Ascending aorta (tissue), 2 donors: ENCODE results near the gene RNF8. TPM values are rescaled to one million over a fixed set of nuclear protein-coding genes. Genes with fewer than 3 reads are reported as not detected.

Source experiments
- DNase-seq, 2 donors: peaks; one replicate each; pipeline ENCODE4 v3.0.0-alpha.2; 2019; ENCODE audit warnings: low spot score in 2 of 2
- H3K27ac ChIP-seq, 2 donors: fragments of 200-600 bp; sonication (generic); one replicate each; pipeline ENCODE4 v1.5.1; 2016 to 2017; ENCODE audit warnings: mild to moderate bottlenecking in 1 of 2
- H3K27me3 ChIP-seq: fragments of 200-600 bp; sonication (generic); one replicate; pipeline ENCODE4 v1.5.1; 2017
- H3K36me3 ChIP-seq, 2 donors: fragments of 200-600 bp; sonication (generic); one replicate each; pipeline ENCODE4 v1.5.1; 2016
- H3K4me1 ChIP-seq, 2 donors: fragments of 200-600 bp; sonication (generic); one replicate each; pipeline ENCODE4 v1.5.1; 2016 to 2017; ENCODE audit warnings: mild to moderate bottlenecking in 1 of 2
- H3K4me3 ChIP-seq, 2 donors: fragments of 200-600 bp; sonication (generic); one replicate each; pipeline ENCODE4 v1.5.1; 2016 to 2017; ENCODE audit warnings: mild to moderate bottlenecking in 1 of 2
- H3K9me3 ChIP-seq, 2 donors: fragments of 200-600 bp; sonication (generic); one replicate each; pipeline ENCODE4 v1.5.1; 2016
- CTCF ChIP-seq, 3 experiments: fragments of 200-600 bp in 2 of 3; fragments of 450-650 bp in 1 of 3; sonication (generic) in 2 of 3; IDR thresholded peaks; one replicate each; pipeline ENCODE4 v1.5.1; 2016 to 2019; ENCODE audit warnings: antibody characterized with exemption in 3 of 3, mild to moderate bottlenecking in 1 of 3, moderate library complexity in 1 of 3
- intact Hi-C: fragments of 100-400 bp; cut with DNase I; formaldehyde crosslinking; loops from one replicate; pipeline ENCODE4 v1.15.1; 2023
- total RNA-seq: library from RNA; depleted of rRNA; stranded (reverse); fragments of >200 nt; gene quantifications from one replicate; pipeline ENCODE4 v1.1.0, GENCODE V29; 2016

The RNF8 gene
- total RNA-seq, 1 donor from 2014 or later, result 7.3 TPM

- no peak for TF ChIP-seq CTCF (IDR thresholded peaks at IDR 0.05)
- intact Hi-C loops, result no loop called here
- H3K27ac ChIP-seq, result peak overlapping the region; percentile 9 to 11
- no peak overlapping the region for H3K4me3 ChIP-seq
- H3K27me3 ChIP-seq, result no peaks in the 10 kb centered on the region
- DNase-seq, result no peak
- H3K4me1 ChIP-seq, result peaks cover 12 to 31% of the 10 kb centered on the region in 2 donors
- H3K9me3 ChIP-seq, result no peaks in the 10 kb centered on the region
- H3K36me3 ChIP-seq, result peaks cover 14 to 26% of the 10 kb centered on the region in 2 donors
Observed at GRCh38 chr6:37373822-37374471, 20.2 kb downstream of the RNF8 start.

GRCh38 chr6:37375376-37375775 is 21.6 kb downstream of the RNF8 start:
- Histone ChIP-seq H3K4me3 (no peak overlapping the region), H3K4me1 (peaks cover 5 to 23% of the 10 kb centered on the region in 2 donors), H3K9me3 (no peaks in the 10 kb centered on the region), H3K27me3 (no peaks in the 10 kb centered on the region), H3K27ac (peak overlapping the region in 1 of 2 donors; percentile 23), H3K36me3 (peaks cover 21 to 31% of the 10 kb centered on the region in 2 donors)
- DNase-seq, result no peak
- intact Hi-C loops, result no loop called here
- TF ChIP-seq CTCF (IDR thresholded peaks at IDR 0.05), result no peak

- peaks cover 21 to 37% of the 10 kb centered on the region in 2 donors for H3K36me3 ChIP-seq
- H3K9me3 ChIP-seq, result no peaks in the 10 kb centered on the region
- no peaks in the 10 kb centered on the region for H3K27me3 ChIP-seq
- H3K4me3 ChIP-seq, result no peak overlapping the region
- intact Hi-C loops, result no loop called here
- DNase-seq, result no peak
- no peak overlapping the region for H3K27ac ChIP-seq
- no peak for TF ChIP-seq CTCF (IDR thresholded peaks at IDR 0.05)
- H3K4me1 ChIP-seq, result peaks cover 5 to 18% of the 10 kb centered on the region in 2 donors
Observed at GRCh38 chr6:37376078-37376743, 22.4 kb downstream of the RNF8 start.

- no peak for DNase-seq
- peak; percentile 15 to 42 (median 28) for TF ChIP-seq CTCF (IDR thresholded peaks at IDR 0.05)
- H3K4me1 ChIP-seq, result no peaks in the 10 kb centered on the region
- no peaks in the 10 kb centered on the region for H3K27me3 ChIP-seq
- H3K4me3 ChIP-seq, result no peak overlapping the region
- intact Hi-C loops, result loop anchor here (5.0 kb wide), 1 partner anchor 186 kb away; no protein-coding TSS in a partner anchor
- H3K9me3 ChIP-seq, result no peaks in the 10 kb centered on the region
- H3K36me3 ChIP-seq, result peaks cover 37 to 58% of the 10 kb centered on the region in 2 donors
- H3K27ac ChIP-seq, result no peak overlapping the region
Observed at GRCh38 chr6:37381579-37381978, 27.8 kb downstream of the RNF8 start.

- intact Hi-C loops, result loop anchor here (5.0 kb wide), 1 partner anchor 184 kb away; no protein-coding TSS in a partner anchor
- DNase-seq, result no peak
- H3K4me1 ChIP-seq, result no peaks in the 10 kb centered on the region
- peaks cover 38 to 60% of the 10 kb centered on the region in 2 donors for H3K36me3 ChIP-seq
- H3K9me3 ChIP-seq, result no peaks in the 10 kb centered on the region
- no peaks in the 10 kb centered on the region for H3K27me3 ChIP-seq
- no peak overlapping the region for H3K27ac ChIP-seq
- H3K4me3 ChIP-seq, result no peak overlapping the region
- TF ChIP-seq CTCF (IDR thresholded peaks at IDR 0.05), result no peak
Observed at GRCh38 chr6:37382994-37383765, 29.4 kb downstream of the RNF8 start.
